ENCODE data around the gene DSPP. TPM values are rescaled to one million over a fixed set of nuclear protein-coding genes. Genes with fewer than 3 reads are reported as not detected.

DSPP gene
- total RNA-seq, 1 experiment from 2014 or later = not detected

DNA sequence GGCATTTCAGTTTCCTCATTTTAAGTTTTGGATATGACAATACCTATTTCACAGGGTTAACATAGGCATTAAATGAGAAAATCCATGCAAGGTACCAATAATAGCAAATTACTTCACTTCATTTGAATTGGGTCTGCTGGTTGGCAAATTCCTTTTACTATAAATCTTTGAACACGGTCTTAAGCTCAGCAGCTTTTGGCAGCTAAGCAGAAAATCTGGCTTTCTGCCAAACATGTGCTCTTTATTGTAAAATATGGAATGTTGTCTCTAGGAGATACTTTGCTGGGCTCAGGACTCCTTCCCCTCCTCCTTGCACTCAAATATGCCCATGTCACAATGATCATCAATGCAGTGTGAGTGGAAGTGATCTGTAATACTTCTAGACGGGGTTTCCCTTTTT lies 24.9 kb downstream of the DSPP start (continued):
- TF ChIP-seq, protein P1, sequence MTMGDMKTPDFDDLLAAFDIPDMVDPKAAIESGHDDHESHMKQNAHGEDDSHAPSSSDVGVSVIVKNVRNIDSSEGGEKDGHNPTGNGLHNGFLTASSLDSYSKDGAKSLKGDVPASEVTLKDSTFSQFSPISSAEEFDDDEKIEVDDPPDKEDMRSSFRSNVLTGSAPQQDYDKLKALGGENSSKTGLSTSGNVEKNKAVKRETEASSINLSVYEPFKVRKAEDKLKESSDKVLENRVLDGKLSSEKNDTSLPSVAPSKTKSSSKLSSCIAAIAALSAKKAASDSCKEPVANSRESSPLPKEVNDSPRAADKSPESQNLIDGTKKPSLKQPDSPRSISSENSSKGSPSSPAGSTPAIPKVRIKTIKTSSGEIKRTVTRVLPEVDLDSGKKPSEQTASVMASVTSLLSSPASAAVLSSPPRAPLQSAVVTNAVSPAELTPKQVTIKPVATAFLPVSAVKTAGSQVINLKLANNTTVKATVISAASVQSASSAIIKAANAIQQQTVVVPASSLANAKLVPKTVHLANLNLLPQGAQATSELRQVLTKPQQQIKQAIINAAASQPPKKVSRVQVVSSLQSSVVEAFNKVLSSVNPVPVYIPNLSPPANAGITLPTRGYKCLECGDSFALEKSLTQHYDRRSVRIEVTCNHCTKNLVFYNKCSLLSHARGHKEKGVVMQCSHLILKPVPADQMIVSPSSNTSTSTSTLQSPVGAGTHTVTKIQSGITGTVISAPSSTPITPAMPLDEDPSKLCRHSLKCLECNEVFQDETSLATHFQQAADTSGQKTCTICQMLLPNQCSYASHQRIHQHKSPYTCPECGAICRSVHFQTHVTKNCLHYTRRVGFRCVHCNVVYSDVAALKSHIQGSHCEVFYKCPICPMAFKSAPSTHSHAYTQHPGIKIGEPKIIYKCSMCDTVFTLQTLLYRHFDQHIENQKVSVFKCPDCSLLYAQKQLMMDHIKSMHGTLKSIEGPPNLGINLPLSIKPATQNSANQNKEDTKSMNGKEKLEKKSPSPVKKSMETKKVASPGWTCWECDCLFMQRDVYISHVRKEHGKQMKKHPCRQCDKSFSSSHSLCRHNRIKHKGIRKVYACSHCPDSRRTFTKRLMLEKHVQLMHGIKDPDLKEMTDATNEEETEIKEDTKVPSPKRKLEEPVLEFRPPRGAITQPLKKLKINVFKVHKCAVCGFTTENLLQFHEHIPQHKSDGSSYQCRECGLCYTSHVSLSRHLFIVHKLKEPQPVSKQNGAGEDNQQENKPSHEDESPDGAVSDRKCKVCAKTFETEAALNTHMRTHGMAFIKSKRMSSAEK (CRISPR knock-in tag; IDR thresholded peaks at IDR 0.05; ENCODE audit: borderline replicate concordance) = no peak

DNA sequence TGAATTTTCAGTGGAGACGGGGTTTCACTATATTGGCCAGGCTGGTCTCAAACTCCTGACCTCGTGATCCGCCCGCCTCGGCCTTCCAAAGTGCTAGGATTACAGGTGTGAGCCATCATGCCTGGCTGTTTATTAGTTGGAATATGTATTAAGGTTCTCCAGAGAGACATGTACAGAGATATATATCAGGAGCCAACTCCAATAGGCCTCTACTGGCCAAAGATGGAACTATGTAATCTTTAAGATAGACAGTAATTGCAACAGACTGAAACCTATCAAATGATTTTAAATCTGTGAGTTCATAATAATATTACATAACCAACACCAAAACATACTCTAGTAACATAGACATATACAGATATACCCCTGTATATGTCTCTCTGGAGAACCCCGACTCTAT lies 36.0 kb downstream of the DSPP start:
- Mint-ChIP-seq H3K27ac (no peak overlapping the region), H3K4me3 (no peak overlapping the region), H3K4me1 (no peaks in the 10 kb centered on the region), H3K36me3 (no peaks in the 10 kb centered on the region), H3K9me3 (peaks cover 6% of the 10 kb centered on the region), H3K27me3 (ENCODE audit: low read depth) (no peaks in the 10 kb centered on the region)
- DNase-seq (ENCODE audit: low spot score) (no peak), ATAC-seq (no peak)
- ChIA-PET CTCF (interaction anchor here (2.0 kb wide), 1 partner anchor 100 kb away, joined by 9 read pairs; no protein-coding TSS in a partner anchor), POLR2A (no interaction called here)
- TF ChIP-seq, protein P2, sequence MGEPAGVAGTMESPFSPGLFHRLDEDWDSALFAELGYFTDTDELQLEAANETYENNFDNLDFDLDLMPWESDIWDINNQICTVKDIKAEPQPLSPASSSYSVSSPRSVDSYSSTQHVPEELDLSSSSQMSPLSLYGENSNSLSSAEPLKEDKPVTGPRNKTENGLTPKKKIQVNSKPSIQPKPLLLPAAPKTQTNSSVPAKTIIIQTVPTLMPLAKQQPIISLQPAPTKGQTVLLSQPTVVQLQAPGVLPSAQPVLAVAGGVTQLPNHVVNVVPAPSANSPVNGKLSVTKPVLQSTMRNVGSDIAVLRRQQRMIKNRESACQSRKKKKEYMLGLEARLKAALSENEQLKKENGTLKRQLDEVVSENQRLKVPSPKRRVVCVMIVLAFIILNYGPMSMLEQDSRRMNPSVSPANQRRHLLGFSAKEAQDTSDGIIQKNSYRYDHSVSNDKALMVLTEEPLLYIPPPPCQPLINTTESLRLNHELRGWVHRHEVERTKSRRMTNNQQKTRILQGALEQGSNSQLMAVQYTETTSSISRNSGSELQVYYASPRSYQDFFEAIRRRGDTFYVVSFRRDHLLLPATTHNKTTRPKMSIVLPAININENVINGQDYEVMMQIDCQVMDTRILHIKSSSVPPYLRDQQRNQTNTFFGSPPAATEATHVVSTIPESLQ (CRISPR knock-in tag; IDR thresholded peaks at IDR 0.05) = no peak
- TF ChIP-seq, protein P3, sequence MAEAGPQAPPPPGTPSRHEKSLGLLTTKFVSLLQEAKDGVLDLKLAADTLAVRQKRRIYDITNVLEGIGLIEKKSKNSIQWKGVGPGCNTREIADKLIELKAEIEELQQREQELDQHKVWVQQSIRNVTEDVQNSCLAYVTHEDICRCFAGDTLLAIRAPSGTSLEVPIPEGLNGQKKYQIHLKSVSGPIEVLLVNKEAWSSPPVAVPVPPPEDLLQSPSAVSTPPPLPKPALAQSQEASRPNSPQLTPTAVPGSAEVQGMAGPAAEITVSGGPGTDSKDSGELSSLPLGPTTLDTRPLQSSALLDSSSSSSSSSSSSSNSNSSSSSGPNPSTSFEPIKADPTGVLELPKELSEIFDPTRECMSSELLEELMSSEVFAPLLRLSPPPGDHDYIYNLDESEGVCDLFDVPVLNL (CRISPR knock-in tag; IDR thresholded peaks at IDR 0.05; ENCODE audit: borderline replicate concordance, low read depth) = no peak
- no peak for TF ChIP-seq TCF7 (CRISPR knock-in tag; IDR thresholded peaks at IDR 0.05; ENCODE audit: low read depth)
- TF ChIP-seq, protein P4, sequence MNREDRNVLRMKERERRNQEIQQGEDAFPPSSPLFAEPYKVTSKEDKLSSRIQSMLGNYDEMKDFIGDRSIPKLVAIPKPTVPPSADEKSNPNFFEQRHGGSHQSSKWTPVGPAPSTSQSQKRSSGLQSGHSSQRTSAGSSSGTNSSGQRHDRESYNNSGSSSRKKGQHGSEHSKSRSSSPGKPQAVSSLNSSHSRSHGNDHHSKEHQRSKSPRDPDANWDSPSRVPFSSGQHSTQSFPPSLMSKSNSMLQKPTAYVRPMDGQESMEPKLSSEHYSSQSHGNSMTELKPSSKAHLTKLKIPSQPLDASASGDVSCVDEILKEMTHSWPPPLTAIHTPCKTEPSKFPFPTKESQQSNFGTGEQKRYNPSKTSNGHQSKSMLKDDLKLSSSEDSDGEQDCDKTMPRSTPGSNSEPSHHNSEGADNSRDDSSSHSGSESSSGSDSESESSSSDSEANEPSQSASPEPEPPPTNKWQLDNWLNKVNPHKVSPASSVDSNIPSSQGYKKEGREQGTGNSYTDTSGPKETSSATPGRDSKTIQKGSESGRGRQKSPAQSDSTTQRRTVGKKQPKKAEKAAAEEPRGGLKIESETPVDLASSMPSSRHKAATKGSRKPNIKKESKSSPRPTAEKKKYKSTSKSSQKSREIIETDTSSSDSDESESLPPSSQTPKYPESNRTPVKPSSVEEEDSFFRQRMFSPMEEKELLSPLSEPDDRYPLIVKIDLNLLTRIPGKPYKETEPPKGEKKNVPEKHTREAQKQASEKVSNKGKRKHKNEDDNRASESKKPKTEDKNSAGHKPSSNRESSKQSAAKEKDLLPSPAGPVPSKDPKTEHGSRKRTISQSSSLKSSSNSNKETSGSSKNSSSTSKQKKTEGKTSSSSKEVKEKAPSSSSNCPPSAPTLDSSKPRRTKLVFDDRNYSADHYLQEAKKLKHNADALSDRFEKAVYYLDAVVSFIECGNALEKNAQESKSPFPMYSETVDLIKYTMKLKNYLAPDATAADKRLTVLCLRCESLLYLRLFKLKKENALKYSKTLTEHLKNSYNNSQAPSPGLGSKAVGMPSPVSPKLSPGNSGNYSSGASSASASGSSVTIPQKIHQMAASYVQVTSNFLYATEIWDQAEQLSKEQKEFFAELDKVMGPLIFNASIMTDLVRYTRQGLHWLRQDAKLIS (CRISPR knock-in tag; IDR thresholded peaks at IDR 0.05; ENCODE audit: borderline replicate concordance) = no peak
- TF ChIP-seq SOX15 (CRISPR knock-in tag; IDR thresholded peaks at IDR 0.05) = no peak
- TF ChIP-seq ZNF263 (CRISPR knock-in tag; IDR thresholded peaks at IDR 0.05; ENCODE audit: low read depth) = no peak
- TF ChIP-seq NFYB (CRISPR knock-in tag; conservative IDR thresholded peaks at IDR 0.05; ENCODE audit: low read depth) = no peak
- no peak for TF ChIP-seq GABPB1 (CRISPR knock-in tag; IDR thresholded peaks at IDR 0.05)
- TF ChIP-seq, protein P5, sequence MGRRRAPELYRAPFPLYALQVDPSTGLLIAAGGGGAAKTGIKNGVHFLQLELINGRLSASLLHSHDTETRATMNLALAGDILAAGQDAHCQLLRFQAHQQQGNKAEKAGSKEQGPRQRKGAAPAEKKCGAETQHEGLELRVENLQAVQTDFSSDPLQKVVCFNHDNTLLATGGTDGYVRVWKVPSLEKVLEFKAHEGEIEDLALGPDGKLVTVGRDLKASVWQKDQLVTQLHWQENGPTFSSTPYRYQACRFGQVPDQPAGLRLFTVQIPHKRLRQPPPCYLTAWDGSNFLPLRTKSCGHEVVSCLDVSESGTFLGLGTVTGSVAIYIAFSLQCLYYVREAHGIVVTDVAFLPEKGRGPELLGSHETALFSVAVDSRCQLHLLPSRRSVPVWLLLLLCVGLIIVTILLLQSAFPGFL (CRISPR knock-in tag; IDR thresholded peaks at IDR 0.05; ENCODE audit: borderline replicate concordance) = no peak
- TF ChIP-seq JAZF1 (CRISPR knock-in tag; IDR thresholded peaks at IDR 0.05) = no peak
- TF ChIP-seq ZBTB21 (CRISPR knock-in tag; IDR thresholded peaks at IDR 0.05; ENCODE audit: borderline replicate concordance) = no peak
- TF ChIP-seq, protein P6, sequence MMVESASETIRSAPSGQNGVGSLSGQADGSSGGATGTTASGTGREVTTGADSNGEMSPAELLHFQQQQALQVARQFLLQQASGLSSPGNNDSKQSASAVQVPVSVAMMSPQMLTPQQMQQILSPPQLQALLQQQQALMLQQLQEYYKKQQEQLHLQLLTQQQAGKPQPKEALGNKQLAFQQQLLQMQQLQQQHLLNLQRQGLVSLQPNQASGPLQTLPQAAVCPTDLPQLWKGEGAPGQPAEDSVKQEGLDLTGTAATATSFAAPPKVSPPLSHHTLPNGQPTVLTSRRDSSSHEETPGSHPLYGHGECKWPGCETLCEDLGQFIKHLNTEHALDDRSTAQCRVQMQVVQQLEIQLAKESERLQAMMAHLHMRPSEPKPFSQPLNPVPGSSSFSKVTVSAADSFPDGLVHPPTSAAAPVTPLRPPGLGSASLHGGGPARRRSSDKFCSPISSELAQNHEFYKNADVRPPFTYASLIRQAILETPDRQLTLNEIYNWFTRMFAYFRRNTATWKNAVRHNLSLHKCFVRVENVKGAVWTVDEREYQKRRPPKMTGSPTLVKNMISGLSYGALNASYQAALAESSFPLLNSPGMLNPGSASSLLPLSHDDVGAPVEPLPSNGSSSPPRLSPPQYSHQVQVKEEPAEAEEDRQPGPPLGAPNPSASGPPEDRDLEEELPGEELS (CRISPR knock-in tag; IDR thresholded peaks at IDR 0.05) = no peak
- no peak for TF ChIP-seq CBFB (CRISPR knock-in tag; IDR thresholded peaks at IDR 0.05; ENCODE audit: low read depth)
- TF ChIP-seq, protein P7, sequence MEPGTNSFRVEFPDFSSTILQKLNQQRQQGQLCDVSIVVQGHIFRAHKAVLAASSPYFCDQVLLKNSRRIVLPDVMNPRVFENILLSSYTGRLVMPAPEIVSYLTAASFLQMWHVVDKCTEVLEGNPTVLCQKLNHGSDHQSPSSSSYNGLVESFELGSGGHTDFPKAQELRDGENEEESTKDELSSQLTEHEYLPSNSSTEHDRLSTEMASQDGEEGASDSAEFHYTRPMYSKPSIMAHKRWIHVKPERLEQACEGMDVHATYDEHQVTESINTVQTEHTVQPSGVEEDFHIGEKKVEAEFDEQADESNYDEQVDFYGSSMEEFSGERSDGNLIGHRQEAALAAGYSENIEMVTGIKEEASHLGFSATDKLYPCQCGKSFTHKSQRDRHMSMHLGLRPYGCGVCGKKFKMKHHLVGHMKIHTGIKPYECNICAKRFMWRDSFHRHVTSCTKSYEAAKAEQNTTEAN (CRISPR knock-in tag; IDR thresholded peaks at IDR 0.05) = no peak
- no peak for TF ChIP-seq ZNF416 (CRISPR knock-in tag; IDR thresholded peaks at IDR 0.05)
- TF ChIP-seq SP1 (CRISPR knock-in tag; conservative IDR thresholded peaks at IDR 0.05) = no peak
